SK-N-SH treated with all-trans-retinoic acid at 6 μM for 48 hours (cell line): ENCODE data around the gene CDH1.

Experiments
- ATAC-seq: fragments of 200-7000 bp; cut with Tn5 transposase; 3 replicates; pipeline ENCODE4 v1.9.1; 2020; ENCODE audit warnings: mild to moderate bottlenecking, moderate library complexity
- ARNTL ChIP-seq: fragments of 450-650 bp; formaldehyde crosslinking; IDR thresholded peaks from 2 replicates; pipeline ENCODE4 v1.5.0; 2020; ENCODE audit warnings: low read depth, mild to moderate bottlenecking, moderate library complexity, borderline replicate concordance
- BACH2 ChIP-seq: fragments of 250-450 bp; sonication (Bioruptor Pico); IDR thresholded peaks from 2 replicates; pipeline ENCODE4 v1.9.0; 2021; ENCODE audit warnings: mild to moderate bottlenecking, borderline replicate concordance
- CREB5 ChIP-seq: fragments of 250-450 bp; sonication (Bioruptor Pico); IDR thresholded peaks from 2 replicates; pipeline ENCODE4 v1.5.1; 2020; ENCODE audit warnings: low read depth, mild to moderate bottlenecking, moderate library complexity
- CSDC2 ChIP-seq: fragments of 250-450 bp; sonication (Bioruptor Pico); IDR thresholded peaks from 2 replicates; pipeline ENCODE4 v1.5.0; 2020; ENCODE audit warnings: mild to moderate bottlenecking, moderate library complexity
- ESRRG ChIP-seq: fragments of 250-450 bp; sonication (Bioruptor Pico); IDR thresholded peaks from 2 replicates; pipeline ENCODE4 v1.6.1; 2021; ENCODE audit warnings: mild to moderate bottlenecking
- GLIS3 ChIP-seq: fragments of 250-450 bp; sonication (Bioruptor Pico); IDR thresholded peaks from 2 replicates; pipeline ENCODE4 v1.5.0; 2020; ENCODE audit warnings: mild to moderate bottlenecking, moderate library complexity
- ISL1 ChIP-seq: fragments of 250-450 bp; sonication (Bioruptor Pico); IDR thresholded peaks from 2 replicates; pipeline ENCODE4 v2.1.2; 2022; ENCODE audit warnings: mild to moderate bottlenecking, moderate library complexity
- OSR1 ChIP-seq: fragments of 250-450 bp; sonication (Bioruptor Pico); IDR thresholded peaks from 2 replicates; pipeline ENCODE4 v1.8.0; 2022; ENCODE audit warnings: moderate library complexity, mild to moderate bottlenecking, inconsistent platforms
- POU6F1 ChIP-seq: fragments of 250-450 bp; sonication (Bioruptor Pico); IDR thresholded peaks from 2 replicates; pipeline ENCODE4 v1.8.0; 2021; ENCODE audit warnings: low read depth, mild to moderate bottlenecking, moderate library complexity, borderline replicate concordance
- RARB ChIP-seq: fragments of 250-450 bp; sonication (Bioruptor Pico); IDR thresholded peaks from 2 replicates; pipeline ENCODE4 v1.8.0; 2021; ENCODE audit warnings: mild to moderate bottlenecking, moderate library complexity
- SNAI2 ChIP-seq: fragments of 250-450 bp; sonication (Bioruptor Pico); IDR thresholded peaks from 2 replicates; pipeline ENCODE4 v1.5.0; 2020; ENCODE audit warnings: mild to moderate bottlenecking, moderate library complexity
- TCF4 ChIP-seq: fragments of 250-450 bp; sonication (Bioruptor Pico); IDR thresholded peaks from 2 replicates; pipeline ENCODE4 v1.8.0; 2021; ENCODE audit warnings: mild to moderate bottlenecking, moderate library complexity, borderline replicate concordance
- TOX ChIP-seq: fragments of 250-450 bp; sonication (Bioruptor Pico); IDR thresholded peaks from 2 replicates; pipeline ENCODE4 v1.8.0; 2021; ENCODE audit warnings: mild to moderate bottlenecking, moderate library complexity, borderline replicate concordance
- TSHZ2 ChIP-seq: fragments of 250-450 bp; sonication (Bioruptor Pico); IDR thresholded peaks from 2 replicates; pipeline ENCODE4 v1.5.0; 2020; ENCODE audit warnings: mild to moderate bottlenecking, moderate library complexity
- ZFP3 ChIP-seq: fragments of 250-450 bp; sonication (Bioruptor Pico); IDR thresholded peaks from 2 replicates; pipeline ENCODE4 v1.5.0; 2020; ENCODE audit warnings: mild to moderate bottlenecking, moderate library complexity
- ZNF8 ChIP-seq: fragments of 450-650 bp; formaldehyde crosslinking; IDR thresholded peaks from 2 replicates; pipeline ENCODE4 v1.5.0; 2020; ENCODE audit warnings: mild to moderate bottlenecking, moderate library complexity
- TF ChIP-seq, protein P1 (sequence below): fragments of 250-450 bp; sonication (Bioruptor Pico); IDR thresholded peaks from 2 replicates; pipeline ENCODE4 v1.5.1; 2021; ENCODE audit warnings: mild to moderate bottlenecking, moderate library complexity

The CDH1 gene

GRCh38 chr16:68768175-68768574 is 31.1 kb downstream of the CDH1 start:
- ATAC-seq = no peak
- TF ChIP-seq ZNF8 = no peak
- TF ChIP-seq POU6F1 (CRISPR knock-in tag) = no peak
- TF ChIP-seq ESRRG (CRISPR knock-in tag) = no peak
- TF ChIP-seq TCF4 (CRISPR knock-in tag) = no peak
- no peak for TF ChIP-seq ARNTL (CRISPR knock-in tag)
- TF ChIP-seq OSR1 = no peak
- no peak for TF ChIP-seq TSHZ2 (CRISPR knock-in tag)
- TF ChIP-seq RARB (CRISPR knock-in tag) = no peak
- no peak for TF ChIP-seq CREB5 (CRISPR knock-in tag)
- TF ChIP-seq ISL1 = no peak
- no peak for TF ChIP-seq TOX (CRISPR knock-in tag)
- TF ChIP-seq, protein P1, sequence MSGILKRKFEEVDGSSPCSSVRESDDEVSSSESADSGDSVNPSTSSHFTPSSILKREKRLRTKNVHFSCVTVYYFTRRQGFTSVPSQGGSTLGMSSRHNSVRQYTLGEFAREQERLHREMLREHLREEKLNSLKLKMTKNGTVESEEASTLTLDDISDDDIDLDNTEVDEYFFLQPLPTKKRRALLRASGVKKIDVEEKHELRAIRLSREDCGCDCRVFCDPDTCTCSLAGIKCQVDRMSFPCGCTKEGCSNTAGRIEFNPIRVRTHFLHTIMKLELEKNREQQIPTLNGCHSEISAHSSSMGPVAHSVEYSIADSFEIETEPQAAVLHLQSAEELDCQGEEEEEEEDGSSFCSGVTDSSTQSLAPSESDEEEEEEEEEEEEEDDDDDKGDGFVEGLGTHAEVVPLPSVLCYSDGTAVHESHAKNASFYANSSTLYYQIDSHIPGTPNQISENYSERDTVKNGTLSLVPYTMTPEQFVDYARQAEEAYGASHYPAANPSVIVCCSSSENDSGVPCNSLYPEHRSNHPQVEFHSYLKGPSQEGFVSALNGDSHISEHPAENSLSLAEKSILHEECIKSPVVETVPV (CRISPR knock-in tag) = no peak
- no peak for TF ChIP-seq CSDC2 (CRISPR knock-in tag)
- TF ChIP-seq ZFP3 = no peak
- no peak for TF ChIP-seq GLIS3 (CRISPR knock-in tag)
- TF ChIP-seq BACH2 (CRISPR knock-in tag) = no peak
- no peak for TF ChIP-seq SNAI2

DNA sequence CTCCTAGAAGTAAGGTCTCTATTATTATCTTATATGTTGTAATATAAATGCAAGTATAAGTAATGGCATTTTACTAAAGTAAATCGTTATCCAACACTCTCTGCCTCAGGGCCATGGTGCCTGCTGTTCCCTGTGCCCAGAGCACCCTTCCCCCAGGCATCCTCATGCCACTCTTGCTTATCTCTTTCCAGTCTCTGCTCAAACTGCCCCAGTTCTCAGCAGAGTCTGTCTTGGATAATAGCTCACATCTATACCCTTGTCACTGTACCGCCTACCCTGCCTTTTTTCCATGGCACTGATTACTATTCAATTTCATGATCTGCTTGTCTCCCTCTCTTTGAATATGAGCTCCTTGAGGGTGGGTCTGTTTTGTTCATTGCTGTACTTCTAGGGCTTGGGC is 31.7 kb downstream of the CDH1 start:
- no peak for ATAC-seq
- TF ChIP-seq ARNTL (CRISPR knock-in tag) = no peak
- no peak for TF ChIP-seq TCF4 (CRISPR knock-in tag)
- no peak for TF ChIP-seq GLIS3 (CRISPR knock-in tag)
- no peak for TF ChIP-seq TOX (CRISPR knock-in tag)

DNA sequence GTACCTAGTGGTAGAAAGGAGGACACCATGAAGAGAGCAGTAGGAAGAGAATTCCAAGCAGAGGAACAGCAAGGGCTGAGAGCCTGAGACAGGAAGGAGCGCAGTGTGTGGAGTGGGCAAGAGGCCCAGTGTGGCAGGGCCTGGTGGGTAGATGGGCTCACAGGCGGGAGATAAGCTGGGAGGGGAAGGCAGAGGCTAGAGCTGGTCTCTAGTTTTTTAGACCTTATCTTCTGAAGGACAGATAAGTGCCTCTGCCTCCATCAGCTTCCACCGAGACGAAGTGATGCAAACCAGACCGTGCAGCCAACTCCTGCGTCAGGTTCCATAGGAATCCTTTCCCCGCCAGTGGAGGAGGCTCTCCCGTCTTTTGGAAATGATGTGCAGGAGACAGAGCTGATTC is 33.6 kb downstream of the CDH1 start:
- TF ChIP-seq TCF4 (CRISPR knock-in tag) (0 out of 2 replicates have a peak, but pooled peaks have one; percentile 12), TSHZ2 (CRISPR knock-in tag) (0 out of 2 replicates have a peak, but pooled peaks have one; percentile 33)
- TF ChIP-seq, protein P1 (CRISPR knock-in tag) = no peak
- no peak; the same call in 2 of the 3 replicates for ATAC-seq
